ENCODE measurements around the gene SFSWAP.

DNA sequence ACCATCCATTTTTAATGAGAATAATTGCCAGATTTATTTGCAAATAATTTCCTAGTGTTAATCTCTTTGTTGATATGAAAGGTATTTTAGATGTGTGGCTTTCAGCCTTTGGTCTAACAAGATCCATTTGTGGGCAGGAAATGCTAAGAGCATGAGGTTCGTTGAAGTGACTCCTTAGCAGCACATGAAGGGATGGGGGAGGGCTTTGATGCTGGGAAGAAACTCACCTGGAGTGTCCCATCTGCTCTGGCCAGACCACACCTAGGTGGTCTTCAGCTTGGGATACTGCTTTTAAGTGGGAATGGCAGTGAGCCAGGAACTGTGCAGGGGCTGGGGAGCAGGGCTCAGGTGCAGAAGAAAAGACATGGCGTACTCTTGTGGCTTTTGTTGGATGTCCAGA lies 13.6 kb downstream of the SFSWAP start:
- TF ChIP-seq, protein P1, sequence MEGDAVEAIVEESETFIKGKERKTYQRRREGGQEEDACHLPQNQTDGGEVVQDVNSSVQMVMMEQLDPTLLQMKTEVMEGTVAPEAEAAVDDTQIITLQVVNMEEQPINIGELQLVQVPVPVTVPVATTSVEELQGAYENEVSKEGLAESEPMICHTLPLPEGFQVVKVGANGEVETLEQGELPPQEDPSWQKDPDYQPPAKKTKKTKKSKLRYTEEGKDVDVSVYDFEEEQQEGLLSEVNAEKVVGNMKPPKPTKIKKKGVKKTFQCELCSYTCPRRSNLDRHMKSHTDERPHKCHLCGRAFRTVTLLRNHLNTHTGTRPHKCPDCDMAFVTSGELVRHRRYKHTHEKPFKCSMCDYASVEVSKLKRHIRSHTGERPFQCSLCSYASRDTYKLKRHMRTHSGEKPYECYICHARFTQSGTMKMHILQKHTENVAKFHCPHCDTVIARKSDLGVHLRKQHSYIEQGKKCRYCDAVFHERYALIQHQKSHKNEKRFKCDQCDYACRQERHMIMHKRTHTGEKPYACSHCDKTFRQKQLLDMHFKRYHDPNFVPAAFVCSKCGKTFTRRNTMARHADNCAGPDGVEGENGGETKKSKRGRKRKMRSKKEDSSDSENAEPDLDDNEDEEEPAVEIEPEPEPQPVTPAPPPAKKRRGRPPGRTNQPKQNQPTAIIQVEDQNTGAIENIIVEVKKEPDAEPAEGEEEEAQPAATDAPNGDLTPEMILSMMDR (IDR thresholded peaks at IDR 0.05), result no peak
- no peak for TF ChIP-seq POLR2A (IDR thresholded peaks at IDR 0.05)
